Activated B cell treated with CpG ODN at 0.5 μM for 24 hours (primary cell): ENCODE measurements around the gene VTI1A. TPM values are rescaled to one million over a fixed set of nuclear protein-coding genes. Genes with fewer than 3 reads are reported as not detected.

Experiments used
- ATAC-seq: fragments of 200-7000 bp; cut with Tn5 transposase; one replicate; pipeline ENCODE4 v1.10.0; 2021; ENCODE audit warnings: low read depth, mild to moderate bottlenecking, moderate library complexity
- CTCF ChIA-PET: fragments of 350-600 bp; sonication (Branson Sonifier 250); formaldehyde crosslinking; loops from one replicate; lab custom pipeline; 2021; ENCODE audit warnings: antibody characterized with exemption; lab: Charles Lee
- POLR2A ChIA-PET: fragments of 350-600 bp; sonication (Branson Sonifier 250); formaldehyde crosslinking; loops from one replicate; lab custom pipeline; 2021; ENCODE audit warnings: antibody characterized with exemption; lab: Charles Lee
- DNase-seq: peaks from one replicate; pipeline ENCODE4 v3.0.0; 2022
- H3K27ac Mint-ChIP-seq: one replicate; pipeline ENCODE4 v1.8.0; 2020; ENCODE audit warnings: mixed read lengths
- H3K27me3 Mint-ChIP-seq: one replicate; pipeline ENCODE4 v1.8.0; 2021; ENCODE audit warnings: mixed read lengths
- H3K36me3 Mint-ChIP-seq: one replicate; pipeline ENCODE4 v1.8.0; 2021; ENCODE audit warnings: low read depth, mixed read lengths
- H3K4me1 Mint-ChIP-seq: one replicate; pipeline ENCODE4 v1.8.0; 2021; ENCODE audit warnings: mixed read lengths
- H3K4me3 Mint-ChIP-seq: one replicate; pipeline ENCODE4 v1.8.0; 2020; ENCODE audit warnings: mild to moderate bottlenecking, mixed read lengths
- H3K9me3 Mint-ChIP-seq: one replicate; pipeline ENCODE4 v1.8.0; 2020; ENCODE audit warnings: mixed read lengths
- intact Hi-C: fragments of 100-400 bp; cut with micrococcal nuclease; formaldehyde crosslinking; loops from one replicate; pipeline ENCODE4 v1.15.1; 2024
- total RNA-seq: library from RNA; stranded (reverse); gene quantifications from 2 replicates; pipeline ENCODE4 v1.2.3, GENCODE V29; 2022
- TF ChIP-seq, protein P1 (sequence below): fragments of 200-600 bp; IDR thresholded peaks from one replicate; pipeline ENCODE4 v1.8.0; 2022; ENCODE audit warnings: antibody characterized with exemption, mild to moderate bottlenecking

Gene VTI1A
- total RNA-seq, 1 donor from 2014 or later, result 74.0 TPM

DNA sequence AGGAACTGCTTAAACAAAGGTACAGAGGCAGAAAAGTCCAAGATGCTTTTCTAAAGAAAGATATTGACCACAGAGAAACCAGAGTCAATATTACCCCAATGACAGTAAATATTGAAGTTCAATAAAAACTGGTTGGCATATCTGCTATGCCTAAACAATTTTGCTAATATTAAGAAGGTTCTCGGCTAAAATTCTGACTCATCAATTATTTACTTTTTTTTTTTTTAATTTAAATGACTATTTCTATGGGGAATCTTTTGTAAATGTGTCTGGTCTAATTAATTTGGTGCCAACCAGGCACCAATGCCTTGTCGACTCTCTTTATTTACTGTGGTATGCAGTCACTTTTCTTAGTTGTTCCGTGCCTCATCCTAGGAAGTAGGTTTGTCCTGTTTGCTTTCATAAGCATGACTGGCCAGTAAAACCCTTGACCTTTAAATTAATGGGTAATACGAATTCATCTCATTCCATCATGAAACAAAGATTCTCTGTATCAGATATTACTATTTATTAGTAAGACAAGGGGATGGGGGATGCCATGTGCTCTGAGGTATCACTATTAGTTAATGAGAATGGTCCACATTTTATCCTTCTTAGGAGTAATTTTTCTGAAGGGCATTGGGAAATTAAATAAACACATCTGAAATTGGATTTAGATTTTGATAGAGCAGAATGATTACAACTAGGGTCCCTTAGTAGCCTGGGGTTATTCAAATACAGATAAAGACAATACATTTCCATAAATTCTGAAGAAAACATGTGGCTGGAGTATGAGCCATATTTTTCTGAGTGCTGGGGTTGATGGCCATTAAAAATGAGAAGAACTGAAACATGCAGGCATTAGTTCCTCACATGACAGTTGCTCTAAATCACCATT lies 154.4 kb downstream of the VTI1A start:
- no peaks in the 10 kb centered on the region for H3K4me1 Mint-ChIP-seq
- CTCF ChIA-PET, result no interaction called here
- TF ChIP-seq, protein P1, sequence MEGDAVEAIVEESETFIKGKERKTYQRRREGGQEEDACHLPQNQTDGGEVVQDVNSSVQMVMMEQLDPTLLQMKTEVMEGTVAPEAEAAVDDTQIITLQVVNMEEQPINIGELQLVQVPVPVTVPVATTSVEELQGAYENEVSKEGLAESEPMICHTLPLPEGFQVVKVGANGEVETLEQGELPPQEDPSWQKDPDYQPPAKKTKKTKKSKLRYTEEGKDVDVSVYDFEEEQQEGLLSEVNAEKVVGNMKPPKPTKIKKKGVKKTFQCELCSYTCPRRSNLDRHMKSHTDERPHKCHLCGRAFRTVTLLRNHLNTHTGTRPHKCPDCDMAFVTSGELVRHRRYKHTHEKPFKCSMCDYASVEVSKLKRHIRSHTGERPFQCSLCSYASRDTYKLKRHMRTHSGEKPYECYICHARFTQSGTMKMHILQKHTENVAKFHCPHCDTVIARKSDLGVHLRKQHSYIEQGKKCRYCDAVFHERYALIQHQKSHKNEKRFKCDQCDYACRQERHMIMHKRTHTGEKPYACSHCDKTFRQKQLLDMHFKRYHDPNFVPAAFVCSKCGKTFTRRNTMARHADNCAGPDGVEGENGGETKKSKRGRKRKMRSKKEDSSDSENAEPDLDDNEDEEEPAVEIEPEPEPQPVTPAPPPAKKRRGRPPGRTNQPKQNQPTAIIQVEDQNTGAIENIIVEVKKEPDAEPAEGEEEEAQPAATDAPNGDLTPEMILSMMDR, result no peak
- intact Hi-C loops, result no loop called here
- POLR2A ChIA-PET, result no interaction called here
- DNase-seq (no peak), ATAC-seq (no peak)
- no peaks in the 10 kb centered on the region for H3K27me3 Mint-ChIP-seq
- H3K9me3 Mint-ChIP-seq, result no peaks in the 10 kb centered on the region
- H3K4me3 Mint-ChIP-seq, result no peak overlapping the region
- H3K27ac Mint-ChIP-seq, result no peak overlapping the region
- peaks cover 16% of the 10 kb centered on the region for H3K36me3 Mint-ChIP-seq

DNA sequence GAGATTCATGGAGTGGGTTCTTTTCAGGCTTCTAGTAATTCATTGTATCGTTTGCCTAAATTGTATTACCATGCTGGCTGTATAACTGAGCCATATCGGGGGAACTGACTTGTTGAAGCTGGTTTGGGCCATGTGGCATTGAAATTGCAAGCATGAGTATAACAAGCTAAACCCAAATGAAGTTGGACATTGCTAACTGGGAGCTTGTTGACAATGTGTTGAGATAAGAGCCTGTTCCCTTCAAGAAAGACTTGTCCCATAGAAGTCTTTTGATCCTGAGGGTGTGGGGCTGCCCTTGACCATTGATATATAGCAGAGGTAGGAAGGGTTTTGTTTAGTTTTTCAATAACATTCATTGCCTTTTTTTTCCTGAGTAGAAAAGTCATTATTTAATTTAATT lies 156.0 kb downstream of the VTI1A start:
- peaks cover 20% of the 10 kb centered on the region for H3K36me3 Mint-ChIP-seq
- no peaks in the 10 kb centered on the region for H3K4me1 Mint-ChIP-seq
- CTCF ChIA-PET, result no interaction called here
- intact Hi-C loops, result no loop called here
- no peak for ATAC-seq
- TF ChIP-seq, protein P1, result no peak
- H3K27ac Mint-ChIP-seq, result no peak overlapping the region
- no peak overlapping the region for H3K4me3 Mint-ChIP-seq
- POLR2A ChIA-PET, result no interaction called here
- no peaks in the 10 kb centered on the region for H3K27me3 Mint-ChIP-seq
- H3K9me3 Mint-ChIP-seq, result no peaks in the 10 kb centered on the region
- no peak for DNase-seq

GRCh38 chr10:112605063-112605462 lies 158.0 kb downstream of the VTI1A start:
- H3K27ac Mint-ChIP-seq, result no peak overlapping the region
- TF ChIP-seq, protein P1, result no peak
- no peak for ATAC-seq
- peaks cover 16% of the 10 kb centered on the region for H3K36me3 Mint-ChIP-seq
- intact Hi-C loops, result no loop called here
- DNase-seq, result no peak
- H3K4me3 Mint-ChIP-seq, result no peak overlapping the region
- no peaks in the 10 kb centered on the region for H3K27me3 Mint-ChIP-seq
- POLR2A ChIA-PET, result no interaction called here
- no peaks in the 10 kb centered on the region for H3K4me1 Mint-ChIP-seq
- CTCF ChIA-PET, result no interaction called here
- no peaks in the 10 kb centered on the region for H3K9me3 Mint-ChIP-seq

GRCh38 chr10:112607506-112607905 lies 160.5 kb downstream of the VTI1A start:
- DNase-seq, result no peak
- Mint-ChIP-seq H3K36me3 (peaks cover 16% of the 10 kb centered on the region), H3K4me3 (no peak overlapping the region), H3K27ac (no peak overlapping the region), H3K9me3 (no peaks in the 10 kb centered on the region), H3K4me1 (no peaks in the 10 kb centered on the region), H3K27me3 (no peaks in the 10 kb centered on the region)
- intact Hi-C loops, result no loop called here
- POLR2A ChIA-PET, result no interaction called here
- CTCF ChIA-PET, result no interaction called here
- TF ChIP-seq, protein P1, result no peak
- ATAC-seq, result no peak

- POLR2A ChIA-PET, result no interaction called here
- Mint-ChIP-seq H3K4me1 (no peaks in the 10 kb centered on the region), H3K4me3 (no peak overlapping the region), H3K27ac (no peak overlapping the region), H3K27me3 (no peaks in the 10 kb centered on the region), H3K36me3 (peaks cover 15% of the 10 kb centered on the region), H3K9me3 (peaks cover 12% of the 10 kb centered on the region)
- DNase-seq (no peak), ATAC-seq (no peak)
- CTCF ChIA-PET, result no interaction called here
- intact Hi-C loops, result no loop called here
- TF ChIP-seq, protein P1, result no peak
Observed at GRCh38 chr10:112613620-112614019, 166.6 kb downstream of the VTI1A start.
